ENCODE results near the gene ANKS3.

DNA sequence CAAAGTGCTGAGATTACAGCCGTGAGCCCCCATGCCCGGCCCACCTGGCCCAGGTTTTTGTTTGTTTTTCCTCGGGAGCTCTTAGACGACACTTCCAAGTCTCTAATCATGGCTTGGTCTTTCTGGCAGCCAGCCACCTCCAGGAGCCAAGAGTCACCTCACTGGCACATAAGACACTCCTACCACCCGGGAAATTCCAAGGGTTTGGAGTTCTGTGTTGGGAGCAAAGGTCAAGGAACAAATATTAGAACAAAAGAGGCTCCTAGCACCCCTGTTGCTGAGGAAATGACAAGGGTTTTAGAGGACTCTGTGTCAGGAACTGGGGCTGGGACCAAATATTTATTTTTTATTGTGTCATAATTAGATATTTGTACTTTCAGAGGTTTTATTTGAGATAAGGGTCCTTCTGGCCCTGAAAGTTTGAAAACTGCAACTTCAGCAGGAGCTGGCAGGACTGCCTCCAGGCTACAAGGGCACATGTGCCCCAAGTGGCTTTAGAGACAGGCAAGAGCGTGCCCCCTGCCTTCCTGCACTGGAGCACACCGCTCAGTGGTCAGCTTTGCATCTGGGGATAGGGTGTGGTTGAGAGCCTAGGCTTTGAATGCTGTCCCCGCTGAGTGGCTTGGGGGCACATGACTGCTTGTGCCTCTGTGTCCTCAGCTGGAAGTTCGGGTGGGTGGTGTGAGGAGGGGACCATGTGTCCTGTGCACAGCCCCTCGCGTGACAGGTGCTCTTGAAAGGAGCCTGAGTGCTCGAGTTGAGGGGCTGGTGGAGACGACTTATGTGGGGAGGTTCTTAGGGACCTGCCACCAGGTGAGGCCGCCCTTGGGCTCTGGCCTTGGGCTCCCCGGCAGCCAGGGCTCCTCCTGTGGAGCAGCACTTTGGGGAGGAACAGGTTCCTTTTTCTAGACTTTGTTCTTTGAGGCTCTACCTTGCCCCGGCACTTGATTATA is 79.8 kb downstream of the ANKS3 start:
- TF ChIP-seq, protein P1, sequence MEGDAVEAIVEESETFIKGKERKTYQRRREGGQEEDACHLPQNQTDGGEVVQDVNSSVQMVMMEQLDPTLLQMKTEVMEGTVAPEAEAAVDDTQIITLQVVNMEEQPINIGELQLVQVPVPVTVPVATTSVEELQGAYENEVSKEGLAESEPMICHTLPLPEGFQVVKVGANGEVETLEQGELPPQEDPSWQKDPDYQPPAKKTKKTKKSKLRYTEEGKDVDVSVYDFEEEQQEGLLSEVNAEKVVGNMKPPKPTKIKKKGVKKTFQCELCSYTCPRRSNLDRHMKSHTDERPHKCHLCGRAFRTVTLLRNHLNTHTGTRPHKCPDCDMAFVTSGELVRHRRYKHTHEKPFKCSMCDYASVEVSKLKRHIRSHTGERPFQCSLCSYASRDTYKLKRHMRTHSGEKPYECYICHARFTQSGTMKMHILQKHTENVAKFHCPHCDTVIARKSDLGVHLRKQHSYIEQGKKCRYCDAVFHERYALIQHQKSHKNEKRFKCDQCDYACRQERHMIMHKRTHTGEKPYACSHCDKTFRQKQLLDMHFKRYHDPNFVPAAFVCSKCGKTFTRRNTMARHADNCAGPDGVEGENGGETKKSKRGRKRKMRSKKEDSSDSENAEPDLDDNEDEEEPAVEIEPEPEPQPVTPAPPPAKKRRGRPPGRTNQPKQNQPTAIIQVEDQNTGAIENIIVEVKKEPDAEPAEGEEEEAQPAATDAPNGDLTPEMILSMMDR (conservative IDR thresholded peaks at IDR 0.05 in 1 of 2, IDR thresholded peaks at IDR 0.05 in 1 of 2; ENCODE audit: extremely low read depth in 1 of 2, insufficient read depth in 1 of 2, low read depth in 1 of 2, low read length in 2 of 2): no peak
- TF ChIP-seq EZH2 (IDR thresholded peaks at IDR 0.05; ENCODE audit: borderline replicate concordance, low read length): no peak

Data from mammary epithelial cell (primary cell).